ENCODE data around the gene RPL19.
"Not testable (repeated sequence)": the region's sequence is repeated elsewhere in the genome, so short reads cannot be mapped to it uniquely, and the experiment has no call there.

The RPL19 gene

GRCh38 chr17:39200070-39200879 lies at the start of gene RPL19:
Gene RPL19, plus strand, starts transcription at chr17:39200283. Its CDS starts 62 bp downstream, at chr17:39200345.
- peak; percentile 92 for DNase-seq

GRCh38 chr17:39150795-39151149 lies 49.3 kb upstream of the RPL19 start:
- DNase-seq = no peak

- peak; percentile 24 for DNase-seq
These were observed 48.7 kb upstream of the RPL19 start, which contains the start of gene PLXDC1 for GRCh38 chr17:39151150-39151942. Gene PLXDC1, minus strand, starts transcription at chr17:39151637. Its CDS starts 200 bp downstream, at chr17:39151437.

GRCh38 chr17:39151943-39152818 lies 47.9 kb upstream of the RPL19 start:
- DNase-seq = peak; percentile 74

- DNase-seq = peak; percentile 91
These were observed 46.5 kb upstream of the RPL19 start for GRCh38 chr17:39153599-39154051.

GRCh38 chr17:39155654-39156053 lies 44.4 kb upstream of the RPL19 start:
- DNase-seq = no peak

- DNase-seq = no peak
These were observed 43.6 kb upstream of the RPL19 start for GRCh38 chr17:39156491-39156890.

GRCh38 chr17:39158623-39159022 lies 41.5 kb upstream of the RPL19 start:
- DNase-seq = no peak

- no peak for DNase-seq
These were observed 38.1 kb upstream of the RPL19 start for GRCh38 chr17:39161962-39162361.

GRCh38 chr17:39164675-39165143 lies 35.4 kb upstream of the RPL19 start:
- peak; percentile 79 for DNase-seq

- DNase-seq = no peak
These were observed 34.8 kb upstream of the RPL19 start for GRCh38 chr17:39165178-39165840.

GRCh38 chr17:39165841-39166349 lies 34.2 kb upstream of the RPL19 start, which contains the start of gene ARL5C:
Gene ARL5C, minus strand, starts transcription at chr17:39166161. Its CDS starts 401 bp downstream, at chr17:39165760.
- DNase-seq = no peak

GRCh38 chr17:39166437-39167335 lies 33.4 kb upstream of the RPL19 start:
- DNase-seq = peak; percentile 77

GRCh38 chr17:39167476-39167875 lies 32.6 kb upstream of the RPL19 start:
- peak; percentile 60 for DNase-seq

GRCh38 chr17:39168503-39168902 lies 31.6 kb upstream of the RPL19 start:
- not testable (repeated sequence) for DNase-seq

- DNase-seq = no peak
These were observed 31.0 kb upstream of the RPL19 start for GRCh38 chr17:39169101-39169500.

- DNase-seq = no peak
These were observed 30.6 kb upstream of the RPL19 start for GRCh38 chr17:39169518-39169917.

- DNase-seq = no peak
These were observed 30.0 kb upstream of the RPL19 start for GRCh38 chr17:39170109-39170508.

- no peak for DNase-seq
These were observed 29.5 kb upstream of the RPL19 start for GRCh38 chr17:39170558-39170957.

GRCh38 chr17:39171933-39172332 lies 28.1 kb upstream of the RPL19 start:
- no peak for DNase-seq

- DNase-seq = no peak
These were observed 27.0 kb upstream of the RPL19 start for GRCh38 chr17:39173080-39173479.
